ENCODE data around the gene PAPOLB.

Gene PAPOLB

GRCh38 chr7:4856336-4857057 is 5.3 kb downstream of the PAPOLB start:
- no peak overlapping the region for H3K4me3 ChIP-seq (ENCODE audit: low read depth in 1 of 2, low read length in 1 of 2)
- H3K27ac ChIP-seq: no peak overlapping the region
- H3K27me3 ChIP-seq: peaks cover 47% of the 10 kb centered on the region
- H3K4me1 ChIP-seq (ENCODE audit: control insufficient read depth in 1 of 2, insufficient read depth in 1 of 2, low read depth in 1 of 2, low read length in 1 of 2): no peaks in the 10 kb centered on the region
- TF ChIP-seq, protein P1, sequence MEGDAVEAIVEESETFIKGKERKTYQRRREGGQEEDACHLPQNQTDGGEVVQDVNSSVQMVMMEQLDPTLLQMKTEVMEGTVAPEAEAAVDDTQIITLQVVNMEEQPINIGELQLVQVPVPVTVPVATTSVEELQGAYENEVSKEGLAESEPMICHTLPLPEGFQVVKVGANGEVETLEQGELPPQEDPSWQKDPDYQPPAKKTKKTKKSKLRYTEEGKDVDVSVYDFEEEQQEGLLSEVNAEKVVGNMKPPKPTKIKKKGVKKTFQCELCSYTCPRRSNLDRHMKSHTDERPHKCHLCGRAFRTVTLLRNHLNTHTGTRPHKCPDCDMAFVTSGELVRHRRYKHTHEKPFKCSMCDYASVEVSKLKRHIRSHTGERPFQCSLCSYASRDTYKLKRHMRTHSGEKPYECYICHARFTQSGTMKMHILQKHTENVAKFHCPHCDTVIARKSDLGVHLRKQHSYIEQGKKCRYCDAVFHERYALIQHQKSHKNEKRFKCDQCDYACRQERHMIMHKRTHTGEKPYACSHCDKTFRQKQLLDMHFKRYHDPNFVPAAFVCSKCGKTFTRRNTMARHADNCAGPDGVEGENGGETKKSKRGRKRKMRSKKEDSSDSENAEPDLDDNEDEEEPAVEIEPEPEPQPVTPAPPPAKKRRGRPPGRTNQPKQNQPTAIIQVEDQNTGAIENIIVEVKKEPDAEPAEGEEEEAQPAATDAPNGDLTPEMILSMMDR (IDR thresholded peaks at IDR 0.05): no peak
- no peaks in the 10 kb centered on the region for H3K9me3 ChIP-seq
- no peaks in the 10 kb centered on the region for H3K36me3 ChIP-seq

GRCh38 chr7:4854916-4855315 is 6.9 kb downstream of the PAPOLB start:
- peaks cover 32% of the 10 kb centered on the region for H3K27me3 ChIP-seq
- H3K27ac ChIP-seq: no peak overlapping the region
- TF ChIP-seq, protein P1 (IDR thresholded peaks at IDR 0.05): no peak
- no peak overlapping the region for H3K4me3 ChIP-seq (ENCODE audit: low read depth in 1 of 2, low read length in 1 of 2)
- H3K36me3 ChIP-seq: no peaks in the 10 kb centered on the region
- H3K4me1 ChIP-seq (ENCODE audit: control insufficient read depth in 1 of 2, insufficient read depth in 1 of 2, low read depth in 1 of 2, low read length in 1 of 2): no peaks in the 10 kb centered on the region
- H3K9me3 ChIP-seq: no peaks in the 10 kb centered on the region

- no peaks in the 10 kb centered on the region for H3K9me3 ChIP-seq
- no peaks in the 10 kb centered on the region for H3K4me1 ChIP-seq (ENCODE audit: control insufficient read depth in 1 of 2, insufficient read depth in 1 of 2, low read depth in 1 of 2, low read length in 1 of 2)
- H3K27ac ChIP-seq: no peak overlapping the region
- no peak overlapping the region for H3K4me3 ChIP-seq (ENCODE audit: low read depth in 1 of 2, low read length in 1 of 2)
- TF ChIP-seq, protein P1 (IDR thresholded peaks at IDR 0.05): no peak
- H3K36me3 ChIP-seq: no peaks in the 10 kb centered on the region
- peaks cover 13% of the 10 kb centered on the region for H3K27me3 ChIP-seq
These were observed 10.1 kb downstream of the PAPOLB start for GRCh38 chr7:4851459-4852422.

GRCh38 chr7:4850262-4850795 is 11.5 kb downstream of the PAPOLB start:
- H3K4me1 ChIP-seq (ENCODE audit: control insufficient read depth in 1 of 2, insufficient read depth in 1 of 2, low read depth in 1 of 2, low read length in 1 of 2): no peaks in the 10 kb centered on the region
- no peak overlapping the region for H3K4me3 ChIP-seq (ENCODE audit: low read depth in 1 of 2, low read length in 1 of 2)
- peaks cover 26% of the 10 kb centered on the region for H3K27me3 ChIP-seq
- no peaks in the 10 kb centered on the region for H3K9me3 ChIP-seq
- TF ChIP-seq, protein P1 (IDR thresholded peaks at IDR 0.05): no peak
- no peak overlapping the region for H3K27ac ChIP-seq
- no peaks in the 10 kb centered on the region for H3K36me3 ChIP-seq

DNA sequence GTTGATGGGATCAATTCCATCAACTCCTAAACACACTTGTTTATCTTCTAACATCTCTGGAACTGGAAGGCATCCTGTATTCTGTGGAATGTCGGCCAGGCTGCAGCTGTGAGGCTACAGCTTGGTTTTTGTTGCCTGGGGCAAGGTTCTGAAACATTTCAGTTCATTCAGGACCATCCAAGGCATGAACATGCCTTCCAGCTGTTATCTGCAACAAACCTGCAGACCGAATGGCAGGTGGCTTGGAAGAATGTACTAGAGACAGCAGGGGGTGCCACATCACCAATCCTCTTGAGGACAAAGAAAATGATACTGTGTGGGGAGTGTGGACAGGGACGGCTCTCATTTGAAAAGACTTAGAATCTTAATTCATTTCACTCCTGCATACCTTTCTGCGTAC is 12.4 kb downstream of the PAPOLB start:
- H3K9me3 ChIP-seq: no peaks in the 10 kb centered on the region
- TF ChIP-seq, protein P1 (IDR thresholded peaks at IDR 0.05): no peak
- H3K4me1 ChIP-seq (ENCODE audit: control insufficient read depth in 1 of 2, insufficient read depth in 1 of 2, low read depth in 1 of 2, low read length in 1 of 2): no peaks in the 10 kb centered on the region
- no peak overlapping the region for H3K4me3 ChIP-seq (ENCODE audit: low read depth in 1 of 2, low read length in 1 of 2)
- no peak overlapping the region for H3K27ac ChIP-seq
- H3K36me3 ChIP-seq: no peaks in the 10 kb centered on the region
- peaks cover 28% of the 10 kb centered on the region for H3K27me3 ChIP-seq

Data from neutrophil (primary cell).